Ascending aorta (tissue), 2 donors: Measurements from ENCODE around the gene LIN28A. TPM values are rescaled to one million over a fixed set of nuclear protein-coding genes. Genes with fewer than 3 reads are reported as not detected.

Experiments used
- DNase-seq, 2 donors: peaks; one replicate each; pipeline ENCODE4 v3.0.0-alpha.2; 2019; ENCODE audit warnings: low spot score in 2 of 2
- H3K27ac ChIP-seq, 2 donors: fragments of 200-600 bp; sonication (generic); one replicate each; pipeline ENCODE4 v1.5.1; 2016 to 2017; ENCODE audit warnings: mild to moderate bottlenecking in 1 of 2
- H3K27me3 ChIP-seq: fragments of 200-600 bp; sonication (generic); one replicate; pipeline ENCODE4 v1.5.1; 2017
- H3K36me3 ChIP-seq, 2 donors: fragments of 200-600 bp; sonication (generic); one replicate each; pipeline ENCODE4 v1.5.1; 2016
- H3K4me1 ChIP-seq, 2 donors: fragments of 200-600 bp; sonication (generic); one replicate each; pipeline ENCODE4 v1.5.1; 2016 to 2017; ENCODE audit warnings: mild to moderate bottlenecking in 1 of 2
- H3K4me3 ChIP-seq, 2 donors: fragments of 200-600 bp; sonication (generic); one replicate each; pipeline ENCODE4 v1.5.1; 2016 to 2017; ENCODE audit warnings: mild to moderate bottlenecking in 1 of 2
- H3K9me3 ChIP-seq, 2 donors: fragments of 200-600 bp; sonication (generic); one replicate each; pipeline ENCODE4 v1.5.1; 2016
- intact Hi-C: fragments of 100-400 bp; cut with DNase I; formaldehyde crosslinking; loops from one replicate; pipeline ENCODE4 v1.15.1; 2023
- total RNA-seq: library from RNA; depleted of rRNA; stranded (reverse); fragments of >200 nt; gene quantifications from one replicate; pipeline ENCODE4 v1.1.0, GENCODE V29; 2016
- TF ChIP-seq, protein P1 (sequence below), 3 experiments: fragments of 200-600 bp in 2 of 3; fragments of 450-650 bp in 1 of 3; sonication (generic) in 2 of 3; IDR thresholded peaks; one replicate each; pipeline ENCODE4 v1.5.1; 2016 to 2019; ENCODE audit warnings: antibody characterized with exemption in 3 of 3, mild to moderate bottlenecking in 1 of 3, moderate library complexity in 1 of 3

The LIN28A gene
- total RNA-seq, 1 donor from 2014 or later = not detected

DNA sequence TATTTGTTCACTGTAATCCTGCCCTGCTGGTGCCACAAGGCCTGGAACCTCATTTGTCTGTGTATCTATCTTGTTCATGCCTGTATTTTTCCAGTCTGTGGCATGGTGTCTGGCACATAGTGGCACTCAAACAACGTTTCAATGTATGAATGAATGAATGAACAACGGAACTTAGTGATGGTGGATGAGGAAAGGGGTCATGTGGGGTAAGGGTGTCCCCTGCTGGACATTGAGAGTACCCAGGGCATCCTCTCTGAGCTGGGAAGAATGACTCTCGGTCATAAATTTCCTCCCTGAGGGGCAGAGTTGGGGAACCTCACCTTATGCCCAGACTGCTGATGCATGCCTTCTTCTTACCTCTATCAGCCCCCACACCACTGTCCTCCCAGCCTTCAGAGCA is 19.2 kb upstream of the LIN28A start:
- H3K27me3 ChIP-seq = no peaks in the 10 kb centered on the region
- H3K4me3 ChIP-seq = no peak overlapping the region
- H3K36me3 ChIP-seq = no peaks in the 10 kb centered on the region
- TF ChIP-seq, protein P1, sequence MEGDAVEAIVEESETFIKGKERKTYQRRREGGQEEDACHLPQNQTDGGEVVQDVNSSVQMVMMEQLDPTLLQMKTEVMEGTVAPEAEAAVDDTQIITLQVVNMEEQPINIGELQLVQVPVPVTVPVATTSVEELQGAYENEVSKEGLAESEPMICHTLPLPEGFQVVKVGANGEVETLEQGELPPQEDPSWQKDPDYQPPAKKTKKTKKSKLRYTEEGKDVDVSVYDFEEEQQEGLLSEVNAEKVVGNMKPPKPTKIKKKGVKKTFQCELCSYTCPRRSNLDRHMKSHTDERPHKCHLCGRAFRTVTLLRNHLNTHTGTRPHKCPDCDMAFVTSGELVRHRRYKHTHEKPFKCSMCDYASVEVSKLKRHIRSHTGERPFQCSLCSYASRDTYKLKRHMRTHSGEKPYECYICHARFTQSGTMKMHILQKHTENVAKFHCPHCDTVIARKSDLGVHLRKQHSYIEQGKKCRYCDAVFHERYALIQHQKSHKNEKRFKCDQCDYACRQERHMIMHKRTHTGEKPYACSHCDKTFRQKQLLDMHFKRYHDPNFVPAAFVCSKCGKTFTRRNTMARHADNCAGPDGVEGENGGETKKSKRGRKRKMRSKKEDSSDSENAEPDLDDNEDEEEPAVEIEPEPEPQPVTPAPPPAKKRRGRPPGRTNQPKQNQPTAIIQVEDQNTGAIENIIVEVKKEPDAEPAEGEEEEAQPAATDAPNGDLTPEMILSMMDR (IDR thresholded peaks at IDR 0.05) = no peak
- DNase-seq = no peak
- H3K9me3 ChIP-seq = no peaks in the 10 kb centered on the region
- H3K27ac ChIP-seq = no peak overlapping the region
- intact Hi-C loops = no loop called here
- no peaks in the 10 kb centered on the region for H3K4me1 ChIP-seq

DNA sequence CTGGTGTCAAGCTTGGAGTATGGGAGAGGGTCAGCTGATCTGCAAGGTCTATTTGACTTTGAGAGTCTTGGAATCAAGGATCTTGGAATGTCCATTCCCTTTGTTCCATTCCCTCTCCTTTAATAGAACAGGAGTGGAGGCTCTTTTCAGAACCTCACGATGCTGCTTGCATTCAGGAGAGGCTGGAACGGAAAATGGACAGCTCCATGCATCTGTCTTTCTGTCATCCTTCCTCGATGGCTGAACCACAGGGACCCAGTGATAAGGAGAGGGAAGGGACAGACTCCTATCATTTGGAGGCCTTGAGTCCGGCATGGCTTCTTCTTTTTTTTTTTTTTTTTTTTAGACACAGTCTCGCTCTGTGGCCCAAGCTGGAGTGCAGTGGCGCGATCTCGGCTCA is 14.9 kb upstream of the LIN28A start:
- no peak overlapping the region for H3K4me3 ChIP-seq
- no peak for DNase-seq
- TF ChIP-seq, protein P1 (IDR thresholded peaks at IDR 0.05) = no peak
- H3K36me3 ChIP-seq = no peaks in the 10 kb centered on the region
- intact Hi-C loops = no loop called here
- no peaks in the 10 kb centered on the region for H3K9me3 ChIP-seq
- no peaks in the 10 kb centered on the region for H3K4me1 ChIP-seq
- H3K27ac ChIP-seq = no peak overlapping the region
- H3K27me3 ChIP-seq = no peaks in the 10 kb centered on the region

DNA sequence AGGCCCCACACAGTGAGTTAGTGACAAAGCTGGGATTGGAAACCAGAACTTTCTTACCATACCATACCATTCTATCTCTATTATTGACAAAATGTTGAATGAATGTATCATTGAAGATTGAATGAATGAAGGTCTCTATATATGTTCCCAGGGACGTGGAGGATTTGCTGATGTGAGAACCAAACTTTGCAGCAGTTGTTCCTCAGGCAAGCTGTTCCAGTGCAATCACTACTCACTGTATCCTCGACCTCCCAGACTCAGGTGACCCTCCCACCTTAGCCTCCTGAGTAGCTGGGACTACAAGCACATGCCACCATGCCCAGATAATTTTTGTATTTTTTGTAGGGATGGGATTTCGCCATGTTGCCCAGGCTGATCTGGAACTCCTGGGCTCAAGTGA is 11.6 kb upstream of the LIN28A start:
- no peak overlapping the region for H3K4me3 ChIP-seq
- no peak for DNase-seq
- intact Hi-C loops = no loop called here

DNA sequence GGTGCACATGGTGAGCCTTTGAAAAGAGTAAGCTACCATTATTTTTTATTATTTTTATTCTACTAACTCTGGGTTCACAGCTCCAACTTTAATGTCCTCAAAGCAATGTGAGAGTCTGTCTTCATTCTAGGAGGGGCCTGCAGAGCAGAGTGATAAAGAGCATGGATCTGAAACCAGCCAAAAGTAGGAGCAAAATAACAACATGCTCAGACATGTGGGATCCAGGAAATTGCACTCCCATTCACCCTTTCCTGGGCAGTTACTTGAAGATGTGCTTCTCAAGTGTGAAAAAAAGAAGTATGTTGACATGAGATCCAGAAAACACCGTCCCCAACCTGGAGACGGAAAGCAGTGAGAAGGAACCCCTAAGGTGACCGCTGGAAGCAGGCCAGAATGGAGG is 8.7 kb upstream of the LIN28A start:
- no peaks in the 10 kb centered on the region for H3K9me3 ChIP-seq
- intact Hi-C loops = no loop called here
- no peak overlapping the region for H3K27ac ChIP-seq
- TF ChIP-seq, protein P1 (IDR thresholded peaks at IDR 0.05) = no peak
- H3K4me1 ChIP-seq = no peaks in the 10 kb centered on the region
- H3K4me3 ChIP-seq = no peak overlapping the region
- no peaks in the 10 kb centered on the region for H3K36me3 ChIP-seq
- H3K27me3 ChIP-seq = no peaks in the 10 kb centered on the region
- no peak for DNase-seq

More for the DNA sequence above, 11.6 kb upstream of the LIN28A start:
- H3K36me3 ChIP-seq = no peaks in the 10 kb centered on the region
- TF ChIP-seq, protein P1 (IDR thresholded peaks at IDR 0.05) = no peak
- no peak overlapping the region for H3K27ac ChIP-seq
- no peaks in the 10 kb centered on the region for H3K4me1 ChIP-seq
- H3K9me3 ChIP-seq = no peaks in the 10 kb centered on the region
- no peaks in the 10 kb centered on the region for H3K27me3 ChIP-seq

DNA sequence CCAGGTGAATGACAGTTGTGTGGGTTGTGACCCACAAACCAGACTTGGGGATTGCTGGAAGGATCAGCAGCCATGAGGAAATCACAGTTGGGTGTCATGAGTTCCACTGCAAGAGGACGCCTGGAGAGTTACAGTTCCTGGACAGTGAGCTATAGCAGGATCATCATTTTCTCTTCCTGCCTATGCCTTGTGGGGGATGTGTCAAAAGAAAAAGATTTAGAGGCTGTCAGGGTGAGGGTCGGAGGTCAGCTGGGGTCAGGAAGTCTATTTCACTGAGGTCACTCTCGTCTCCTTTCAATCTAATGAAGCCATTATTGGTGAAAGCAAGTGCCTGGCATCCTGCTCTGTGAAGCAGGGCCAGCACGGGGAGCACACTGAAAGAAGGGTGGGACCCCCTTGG is 7.0 kb upstream of the LIN28A start:
- no peaks in the 10 kb centered on the region for H3K36me3 ChIP-seq
- no peaks in the 10 kb centered on the region for H3K27me3 ChIP-seq
- no peak overlapping the region for H3K27ac ChIP-seq
- no peaks in the 10 kb centered on the region for H3K9me3 ChIP-seq
- intact Hi-C loops = no loop called here
- no peak overlapping the region for H3K4me3 ChIP-seq
- TF ChIP-seq, protein P1 (IDR thresholded peaks at IDR 0.05) = no peak
- no peaks in the 10 kb centered on the region for H3K4me1 ChIP-seq
- no peak for DNase-seq

DNA sequence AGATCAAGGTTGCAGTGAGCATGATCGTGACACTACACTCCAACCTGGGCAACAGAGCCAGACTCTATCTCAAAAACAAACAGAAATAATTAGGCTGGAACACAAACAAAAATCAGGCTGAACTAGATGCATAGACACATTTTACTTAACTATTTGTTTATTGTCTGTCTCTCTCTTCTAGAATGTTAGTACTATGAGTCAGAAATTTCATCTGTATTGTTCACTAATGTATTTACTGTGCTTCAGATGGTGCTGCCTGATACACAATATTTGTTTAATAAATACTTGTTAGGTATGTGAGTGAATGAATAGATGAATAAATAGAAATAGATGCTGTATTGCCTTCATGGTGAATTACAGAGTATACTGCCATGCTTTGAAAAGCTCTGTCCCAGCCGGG is 6.0 kb upstream of the LIN28A start:
- H3K9me3 ChIP-seq = no peaks in the 10 kb centered on the region
- no peak overlapping the region for H3K27ac ChIP-seq
- intact Hi-C loops = no loop called here
- H3K4me3 ChIP-seq = no peak overlapping the region
- H3K4me1 ChIP-seq = no peaks in the 10 kb centered on the region
- no peaks in the 10 kb centered on the region for H3K27me3 ChIP-seq
- no peak for DNase-seq
- TF ChIP-seq, protein P1 (IDR thresholded peaks at IDR 0.05) = no peak
- no peaks in the 10 kb centered on the region for H3K36me3 ChIP-seq
